UCSD-AML1 (cell line): ENCODE results near the gene LINC01488.

Source experiments
- DNase-seq: peaks from one replicate; lab custom pipeline; 2025; ENCODE audit not compliant: unreplicated experiment; lab: John Stamatoyannopoulos, UW

The LINC01488 gene

GRCh38 chr11:69508974-69509373, 27.5 kb downstream of the LINC01488 start:
- DNase-seq, result no peak

- no peak for DNase-seq
Measured at GRCh38 chr11:69509381-69509780, 27.9 kb downstream of the LINC01488 start.

- no peak for DNase-seq
Measured at GRCh38 chr11:69509846-69510390, 28.5 kb downstream of the LINC01488 start.

- DNase-seq, result no peak
Measured at GRCh38 chr11:69510471-69511357, 29.3 kb downstream of the LINC01488 start.

- no peak for DNase-seq
Measured at GRCh38 chr11:69511358-69512055, 30.0 kb downstream of the LINC01488 start.

- DNase-seq, result no peak
Measured at GRCh38 chr11:69512136-69512535, 30.7 kb downstream of the LINC01488 start.

- no peak for DNase-seq
Measured at GRCh38 chr11:69512790-69513189, 31.3 kb downstream of the LINC01488 start.

- no peak for DNase-seq
Measured at GRCh38 chr11:69513196-69513595, 31.7 kb downstream of the LINC01488 start.

GRCh38 chr11:69513663-69514224, 32.3 kb downstream of the LINC01488 start:
- no peak for DNase-seq

GRCh38 chr11:69514771-69515170, 33.3 kb downstream of the LINC01488 start:
- no peak for DNase-seq

- no peak for DNase-seq
Measured at GRCh38 chr11:69515271-69516245, 34.1 kb downstream of the LINC01488 start.

- no peak for DNase-seq
Measured at GRCh38 chr11:69516526-69516925, 35.1 kb downstream of the LINC01488 start.

GRCh38 chr11:69518081-69518950, 36.9 kb downstream of the LINC01488 start:
- no peak for DNase-seq

GRCh38 chr11:69520186-69520916, 38.9 kb downstream of the LINC01488 start:
- no peak for DNase-seq

GRCh38 chr11:69521457-69521856, 40.0 kb downstream of the LINC01488 start:
- no peak for DNase-seq

- no peak for DNase-seq
Measured at GRCh38 chr11:69523453-69523852, 42.0 kb downstream of the LINC01488 start.

- no peak for DNase-seq
Measured at GRCh38 chr11:69524291-69524882, 42.9 kb downstream of the LINC01488 start.

GRCh38 chr11:69524991-69525411, 43.5 kb downstream of the LINC01488 start:
- no peak for DNase-seq
